Stimulated activated CD4-positive, alpha-beta T cell treated with anti-CD3 and anti-CD28 coated beads, Interleukin-4, amount 100 ng/mL, for 4 hours (primary cell): ENCODE measurements around the gene ABI3BP.

ENCODE experiments used
- DNase-seq, 2 experiments: peaks; one replicate each; pipeline ENCODE4 v3.0.0-alpha.2; 2020

Gene ABI3BP

DNA sequence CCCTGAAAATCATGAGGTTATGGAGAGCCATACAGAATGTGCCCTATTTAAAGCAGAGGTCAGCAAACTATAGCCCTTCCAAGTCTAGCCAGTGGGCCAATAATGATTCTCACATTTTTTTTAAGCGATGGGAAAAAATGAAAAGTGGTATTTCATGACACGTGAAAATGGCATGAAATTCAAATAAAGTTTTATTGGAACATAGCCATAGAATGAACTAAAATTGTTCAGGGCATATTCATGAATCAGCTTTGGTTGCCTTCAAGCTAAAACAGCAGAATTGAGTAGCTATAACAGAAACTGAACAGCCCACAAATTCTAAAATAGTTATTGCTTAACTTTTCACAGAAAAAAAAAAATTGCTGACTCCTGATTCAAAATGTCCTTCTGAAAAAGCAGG is 179.4 kb downstream of the ABI3BP start:
- DNase-seq = no peak

GRCh38 chr3:100811779-100812507 is 181.3 kb downstream of the ABI3BP start:
- no peak for DNase-seq

- DNase-seq = no peak
Measured at GRCh38 chr3:100810671-100811070, 182.6 kb downstream of the ABI3BP start.

GRCh38 chr3:100804631-100805030 is 188.6 kb downstream of the ABI3BP start:
- DNase-seq = no peak

DNA sequence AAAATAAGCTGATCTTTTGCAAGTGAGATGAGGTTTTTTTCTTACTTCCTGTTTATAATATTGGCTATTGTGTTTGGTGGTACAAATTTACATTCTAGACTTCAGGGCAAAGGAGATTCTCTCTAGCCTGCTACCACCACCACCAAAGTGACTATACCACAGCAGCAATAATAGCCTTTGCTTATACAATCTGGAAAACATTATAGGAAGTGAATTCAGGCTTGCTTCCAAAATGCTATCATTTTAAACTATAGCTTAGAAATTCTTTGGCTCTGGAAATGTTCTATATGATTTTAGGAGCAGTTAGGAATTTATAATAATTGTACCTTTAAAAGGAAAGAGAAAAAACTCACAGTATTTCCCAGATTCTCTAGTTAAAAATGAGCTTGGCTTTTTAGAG is 189.5 kb downstream of the ABI3BP start:
- DNase-seq = no peak

DNA sequence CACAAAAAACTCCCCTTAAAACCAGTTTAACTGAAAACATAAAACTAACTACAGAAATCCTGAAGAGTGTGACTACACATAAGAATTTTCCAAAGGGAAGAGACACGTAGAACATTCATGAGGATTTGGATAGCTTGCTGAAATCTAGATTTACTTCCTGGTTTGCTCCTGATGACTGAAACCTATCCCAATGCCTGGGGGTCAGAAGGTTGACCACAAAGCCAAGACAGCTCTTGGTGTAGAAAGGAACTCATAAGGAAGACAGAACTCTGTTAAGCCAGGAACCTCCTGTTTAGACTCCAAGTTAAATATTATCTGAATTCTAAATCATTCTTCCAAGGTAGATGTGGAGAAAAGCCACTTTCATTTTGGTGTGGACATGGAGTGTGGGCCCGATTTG is 191.1 kb downstream of the ABI3BP start:
- no peak for DNase-seq

GRCh38 chr3:100798012-100798411 is 195.2 kb downstream of the ABI3BP start:
- DNase-seq = no peak

GRCh38 chr3:100796556-100796955 is 196.7 kb downstream of the ABI3BP start:
- DNase-seq = no peak

GRCh38 chr3:100789579-100789978 is 203.6 kb downstream of the ABI3BP start:
- DNase-seq = no peak

- DNase-seq = no peak
Measured at GRCh38 chr3:100783619-100784018, 209.6 kb downstream of the ABI3BP start.

GRCh38 chr3:100782906-100783305 is 210.3 kb downstream of the ABI3BP start:
- no peak for DNase-seq

DNA sequence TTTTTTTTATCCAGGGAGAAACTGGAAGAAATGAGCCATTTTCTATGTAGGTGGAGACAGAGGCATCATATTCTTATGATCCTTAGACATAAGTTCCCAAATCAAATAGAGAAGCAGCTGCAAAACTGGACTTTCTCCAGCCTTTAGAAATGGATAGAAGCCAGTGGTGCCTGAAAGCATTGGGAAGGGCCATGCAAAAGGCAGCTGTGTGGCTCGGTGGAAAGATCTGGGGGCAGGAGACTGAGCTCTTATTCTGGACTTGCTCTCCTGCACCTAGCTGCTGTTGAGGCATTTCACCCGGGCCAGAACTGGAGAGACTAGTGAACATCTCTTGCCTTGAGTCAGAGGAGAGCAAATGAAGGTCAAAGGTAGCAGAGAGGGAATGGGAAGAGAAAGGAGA is 210.9 kb downstream of the ABI3BP start:
- no peak for DNase-seq

DNA sequence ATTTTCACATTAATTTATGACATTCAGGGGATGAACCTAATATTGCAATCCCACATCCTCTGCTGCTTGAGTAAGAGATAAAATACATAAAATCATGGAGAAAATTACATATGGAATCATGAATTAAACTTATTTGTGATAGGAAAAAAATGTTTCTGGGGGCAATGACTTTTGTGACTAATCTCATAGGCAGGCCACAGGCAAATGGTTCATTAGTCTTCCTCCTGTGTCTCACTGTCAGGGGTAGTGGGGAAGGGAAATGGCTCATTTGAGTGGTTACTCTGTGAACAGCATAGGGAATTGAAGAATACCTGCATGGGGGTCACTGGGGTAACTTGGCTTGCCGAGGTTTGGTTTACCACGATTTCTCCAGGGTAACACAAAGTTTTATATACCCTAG is 211.9 kb downstream of the ABI3BP start:
- DNase-seq = no peak

GRCh38 chr3:100780071-100780622 is 213.1 kb downstream of the ABI3BP start:
- DNase-seq = no peak

GRCh38 chr3:100779480-100779879 is 213.7 kb downstream of the ABI3BP start:
- no peak for DNase-seq

- DNase-seq = no peak
Measured at GRCh38 chr3:100777271-100777670, 215.9 kb downstream of the ABI3BP start.

- DNase-seq = no peak
Measured at GRCh38 chr3:100776746-100777145, 216.5 kb downstream of the ABI3BP start.

DNA sequence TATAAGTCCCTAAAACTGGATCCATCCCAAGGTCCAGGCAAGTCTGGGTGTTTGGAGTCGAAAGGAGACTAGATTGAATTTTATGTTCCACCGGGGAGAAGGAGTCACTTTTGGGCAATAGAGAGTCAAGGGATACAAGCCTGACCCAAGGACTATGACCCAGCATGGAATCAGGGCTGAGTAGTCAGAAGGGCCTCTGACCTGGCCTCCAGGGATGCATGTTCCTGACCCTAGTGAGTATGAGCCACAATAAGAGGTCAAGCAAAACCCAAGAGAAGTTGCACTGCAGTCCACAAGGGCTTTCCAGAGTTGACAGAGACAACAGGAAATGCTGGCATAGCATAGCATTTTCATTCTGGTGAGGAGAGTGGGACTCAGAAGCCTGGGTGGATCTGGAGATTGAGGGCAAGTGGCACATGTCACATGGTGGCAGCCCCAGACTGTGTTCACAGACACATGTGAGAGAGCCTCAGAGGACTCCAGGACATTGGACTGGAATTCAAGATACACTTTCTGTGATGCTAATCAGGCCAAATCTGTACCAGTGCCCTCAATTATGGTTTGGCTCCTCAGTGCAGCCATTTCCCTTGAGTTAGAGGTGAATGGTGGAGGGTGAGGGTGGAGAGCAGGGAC is 217.0 kb downstream of the ABI3BP start:
- no peak for DNase-seq

- DNase-seq = no peak
Measured at GRCh38 chr3:100775669-100776068, 217.6 kb downstream of the ABI3BP start.

GRCh38 chr3:100775226-100775625 is 218.0 kb downstream of the ABI3BP start:
- DNase-seq = no peak

DNA sequence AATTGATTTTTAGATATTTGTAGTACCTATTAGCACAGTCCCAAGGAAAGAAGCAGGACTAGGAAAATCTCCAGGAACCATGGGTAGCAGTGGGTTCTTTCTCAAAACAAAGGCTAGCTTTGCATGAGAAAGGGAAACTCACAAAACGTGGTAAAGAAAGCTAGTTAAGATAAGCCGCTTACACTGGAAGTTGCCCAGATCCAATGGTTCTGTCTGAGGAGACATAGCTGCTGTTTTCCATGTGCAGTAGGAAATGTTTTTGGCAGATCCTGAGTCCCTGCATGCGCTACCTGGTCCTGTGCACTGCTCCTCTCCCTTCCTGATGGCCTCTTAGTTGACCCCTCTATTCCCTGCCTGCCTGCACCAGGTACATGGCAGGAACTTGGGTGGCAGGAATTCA is 223.5 kb downstream of the ABI3BP start:
- no peak for DNase-seq

DNA sequence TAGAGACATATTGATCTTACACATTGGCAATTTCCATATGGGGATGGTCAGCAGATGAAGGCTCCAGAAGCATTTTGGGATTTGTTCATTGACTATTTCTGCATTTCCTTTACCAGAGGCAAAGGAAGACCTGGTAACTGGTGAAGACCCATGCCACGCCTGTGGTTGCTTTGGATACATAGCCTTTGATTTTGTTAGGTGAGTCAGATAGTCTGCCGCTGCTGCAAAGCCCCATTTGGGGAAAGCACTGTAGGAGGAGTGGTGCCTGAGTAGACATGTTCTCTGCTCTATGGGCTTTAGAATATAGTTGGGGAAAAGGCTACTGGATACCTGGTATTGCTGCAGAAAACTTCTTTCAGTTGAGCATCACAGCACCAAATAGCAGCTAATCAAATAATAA is 227.2 kb downstream of the ABI3BP start:
- DNase-seq = no peak

DNA sequence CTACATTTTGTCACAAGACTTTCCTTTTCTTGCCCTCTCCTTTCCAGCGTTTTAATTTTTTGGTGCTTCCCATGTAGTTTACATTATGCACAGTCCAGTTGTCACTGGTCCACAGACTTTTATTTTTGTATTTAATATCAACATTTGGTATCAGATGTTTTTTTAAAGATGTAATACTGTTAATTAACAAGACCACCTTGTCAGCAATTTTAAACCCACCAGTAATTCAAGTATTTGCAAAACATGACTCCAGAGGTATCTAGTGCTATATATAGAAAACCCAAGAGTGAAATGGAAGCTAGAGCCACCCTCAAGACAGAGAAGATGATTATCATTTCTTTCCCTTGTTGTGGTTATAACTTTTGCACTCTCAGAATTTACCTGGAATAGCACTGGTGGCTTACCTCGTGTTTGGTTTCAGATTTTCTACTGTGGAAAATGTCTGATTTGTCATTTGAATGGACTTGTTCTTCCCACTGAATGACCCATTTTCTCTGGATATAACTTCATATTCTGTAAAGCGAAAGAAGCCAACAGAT is 227.7 kb downstream of the ABI3BP start:
- DNase-seq = no peak

DNA sequence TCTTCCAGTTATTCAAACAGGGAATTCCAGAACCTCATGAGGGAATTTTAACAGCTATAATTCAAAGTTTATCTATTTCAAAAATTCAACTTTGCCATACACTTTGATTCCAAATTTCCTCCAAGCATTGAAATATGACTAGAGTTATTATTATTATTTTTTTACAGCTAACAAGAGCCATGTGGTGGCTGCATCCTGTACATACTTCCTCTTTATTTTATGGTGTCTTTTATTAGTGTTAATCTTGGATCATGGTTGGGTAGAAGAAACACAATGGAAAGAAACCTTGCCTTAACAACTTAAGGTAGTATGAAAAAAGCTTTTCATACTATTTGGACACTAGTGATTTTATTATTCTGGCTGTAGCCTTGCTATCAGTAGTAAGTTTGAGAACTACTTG is 231.3 kb downstream of the ABI3BP start:
- DNase-seq = no peak
